Ovary (tissue), 9 donors: ENCODE results near the gene CLCN6. TPM values are rescaled to one million over a fixed set of nuclear protein-coding genes. Genes with fewer than 3 reads are reported as not detected.

ENCODE experiments used
- DNase-seq, 5 donors: peaks; one replicate each; pipeline ENCODE4 v3.0.0-alpha.2; 2019 to 2020
- H3K27ac ChIP-seq, 2 donors: fragments of 200-600 bp; one replicate each; pipeline versions ENCODE4 v1.5.1 to v1.8.0; 2019 to 2022
- H3K27me3 ChIP-seq: fragments of 200-600 bp; one replicate; pipeline ENCODE4 v1.8.0; 2022
- H3K36me3 ChIP-seq: fragments of 200-600 bp; sonication (generic); one replicate; pipeline ENCODE4 v1.5.1; 2019
- H3K4me1 ChIP-seq: one replicate; pipeline ENCODE4 v1.8.1; 2013; ENCODE audit warnings: mild to moderate bottlenecking, moderate library complexity; ENCODE audit not compliant: insufficient read depth
- H3K4me3 ChIP-seq: fragments of 200-600 bp; sonication (generic); one replicate; pipeline ENCODE4 v1.5.1; 2017
- H3K9me3 ChIP-seq, 2 donors: fragments of 200-600 bp in 1 of 2; sonication (generic) in 1 of 2; one replicate each; pipeline versions ENCODE4 v1.5.1 to v1.8.1; 2013 to 2019; ENCODE audit warnings: mild to moderate bottlenecking in 1 of 2, moderate library complexity in 1 of 2
- CTCF ChIP-seq, 3 donors: fragments of 450-650 bp in 2 of 3; fragments of 200-600 bp in 1 of 3; IDR thresholded peaks; one replicate each; pipeline versions ENCODE4 v1.5.1 to v1.8.0; 2016 to 2022; ENCODE audit warnings: antibody characterized with exemption in 3 of 3, mild to moderate bottlenecking in 1 of 3
- EP300 ChIP-seq: sonication (generic); formaldehyde crosslinking; IDR thresholded peaks from one replicate; pipeline ENCODE4 v1.6.1; 2017; ENCODE audit warnings: antibody characterized with exemption
- POLR2A ChIP-seq: fragments of 450-650 bp; IDR thresholded peaks from one replicate; pipeline ENCODE4 v1.6.1; 2017; ENCODE audit warnings: antibody characterized with exemption, mild to moderate bottlenecking, moderate library complexity
- WGBS, 3 donors: extraction: QIAGEN DNeasy Blood & Tissue Kit in 1 of 3; methylation state at CpG; one replicate each; pipeline versions ENCODE4 v1.1.5 to v1.1.7; 2013 to 2017; 5-methylcytosine and 5-hydroxymethylcytosine counted together
- intact Hi-C, 4 donors: fragments of 100-400 bp; cut with DNase I; formaldehyde crosslinking; loops; one replicate each; pipeline versions ENCODE4 v1.11.0 to v1.15.1; 2022 to 2023
- polyA plus RNA-seq, 2 donors: library from polyadenylated mRNA; stranded (reverse); fragments of 200-250 nt in 1 of 2; fragments of 350-450 nt in 1 of 2; fragmentation: Illumina TruSeq in 1 of 2; extraction: RNeasy Lipid Tissue Mini Kit (QIAGEN cat#74804) in 1 of 2; gene quantifications; one replicate each; pipeline ENCODE4 v1.2.3, GENCODE V29; 2013 to 2014
- small RNA-seq: library from RNA; depleted of rRNA; stranded (forward); fragments of <200 nt; gene quantifications from one replicate; pipeline ENCODE3, GENCODE V24; 2016
- total RNA-seq, 7 donors: library from RNA; depleted of rRNA in 2 of 7; stranded (reverse); fragments of >200 nt in 2 of 7; fragmentation: NEBNext Ultra II Directional in 3 of 7; extraction: Animal tissue kit (Norgen Biotek cat#: 25700) in 3 of 7; gene quantifications; one replicate each; pipeline versions ENCODE4 v1.1.0 to v1.2.4, GENCODE V29; 2016 to 2023
- donor health status: DM: no; HTN: no; CAD: no; lungs with moderate emphysema.
- donor health status: DM: no; HTN: no; CAD: no.
- donor health status: Bipolar disorder and iron deficiency.
- donor health status: DM: yes; HTN: yes; CAD: no.
- donor health status: DM: no; HTN: no; CAD: no.
- donor health status: DM: yes; HTN: yes; CAD: no.

The CLCN6 gene
- total and polyA plus RNA-seq, 9 donors = 11.7 to 39.7 (median 25.6) TPM

GRCh38 chr1:11887666-11888007 is 81.6 kb downstream of the CLCN6 start:
- Histone ChIP-seq H3K27ac (no peak overlapping the region), H3K36me3 (no peaks in the 10 kb centered on the region), H3K4me3 (no peak overlapping the region), H3K9me3 (no peaks in the 10 kb centered on the region), H3K27me3 (no peaks in the 10 kb centered on the region), H3K4me1 (no peaks in the 10 kb centered on the region)
- no peak for DNase-seq
- TF ChIP-seq EP300 = no peak
- no peak for TF ChIP-seq POLR2A
- no peak for TF ChIP-seq CTCF (IDR thresholded peaks at IDR 0.05)
- WGBS, 3 donors = 76 to 88% (median 79%) methylated on average over 7 of the region's 7 CpGs
- intact Hi-C loops = no loop called here

- H3K4me1 ChIP-seq = no peaks in the 10 kb centered on the region
- H3K27me3 ChIP-seq = no peaks in the 10 kb centered on the region
- 67 to 78% (median 75%) methylated on average over 15 of the region's 15 CpGs for WGBS, 3 donors
- no peak for DNase-seq
- H3K9me3 ChIP-seq = no peaks in the 10 kb centered on the region
- no peaks in the 10 kb centered on the region for H3K36me3 ChIP-seq
- TF ChIP-seq CTCF (IDR thresholded peaks at IDR 0.05) (no peak), POLR2A (no peak)
- intact Hi-C loops = no loop called here
- no peak overlapping the region for H3K4me3 ChIP-seq
- H3K27ac ChIP-seq = no peak overlapping the region
Measured at GRCh38 chr1:11888206-11888876, 82.3 kb downstream of the CLCN6 start.

GRCh38 chr1:11888877-11889208 is 82.9 kb downstream of the CLCN6 start:
- no peaks in the 10 kb centered on the region for H3K4me1 ChIP-seq
- no peak overlapping the region for H3K4me3 ChIP-seq
- intact Hi-C loops = no loop called here
- DNase-seq = no peak
- TF ChIP-seq POLR2A (no peak), EP300 (no peak), CTCF (IDR thresholded peaks at IDR 0.05) (no peak)
- 33 to 39% (median 38%) methylated on average over 3 of the region's 3 CpGs for WGBS, 3 donors
- H3K9me3 ChIP-seq = no peaks in the 10 kb centered on the region
- H3K27ac ChIP-seq = no peak overlapping the region
- no peaks in the 10 kb centered on the region for H3K27me3 ChIP-seq
- no peaks in the 10 kb centered on the region for H3K36me3 ChIP-seq

GRCh38 chr1:11891433-11892186 is 85.6 kb downstream of the CLCN6 start:
- Histone ChIP-seq H3K9me3 (no peaks in the 10 kb centered on the region), H3K4me1 (no peaks in the 10 kb centered on the region), H3K27me3 (no peaks in the 10 kb centered on the region), H3K4me3 (no peak overlapping the region), H3K27ac (no peak overlapping the region), H3K36me3 (no peaks in the 10 kb centered on the region)
- 63 to 70% (median 67%) methylated on average over 6 of the region's 6 CpGs for WGBS, 3 donors
- intact Hi-C loops = loop anchor here in 3 of 4 donors (5.0 to 10.0 kb wide), 3 partner anchors 47 to 237 kb away; partner anchors contain the start of genes FBXO2 (in 1 of the 3), FBXO44 (in 1 of the 3) and NPPA (in 1 of the 3)
- DNase-seq = no peak
- TF ChIP-seq POLR2A = no peak
- TF ChIP-seq EP300 = no peak
- no peak for TF ChIP-seq CTCF (IDR thresholded peaks at IDR 0.05)

Small RNA genes lying within 50 kb of the gene (small RNA-seq; reads per million reads assigned to genes)
- gene RF02156 (not detected), gene RF02157 (not detected), gene RF02158 (not detected)

Other genes starting within 250 kb of the CLCN6 start
- gene FBXO2, start 151.8 kb upstream of the CLCN6 start, total RNA-seq = 10 to 100 TPM in 1 of 7 donors, 1 to 10 TPM in 6; 1.3 to 17.6 (median 3.1) TPM
- 1 to 10 TPM in 1 of 2 donors, under 1 TPM in 1; 0.50 to 1.5 TPM for gene FBXO2, start 151.8 kb upstream of the CLCN6 start, polyA plus RNA-seq
- gene FBXO44, start 151.3 kb upstream of the CLCN6 start, total RNA-seq = 10 to 100 TPM; 15.0 to 20.8 (median 17.5) TPM
- 10 to 100 TPM in 1 of 2 donors, 1 to 10 TPM in 1; 4.2 to 20.8 TPM for gene FBXO44, start 151.3 kb upstream of the CLCN6 start, polyA plus RNA-seq
- gene FBXO6, start 142.0 kb upstream of the CLCN6 start, total RNA-seq = 10 to 100 TPM in 1 of 7 donors, 1 to 10 TPM in 6; 5.2 to 11.8 (median 6.3) TPM
- gene FBXO6, start 142.0 kb upstream of the CLCN6 start, polyA plus RNA-seq = 1 to 10 TPM; 3.0 to 7.3 TPM
- 10 to 100 TPM; 21.1 to 35.9 (median 27.8) TPM for gene MAD2L2, start 125.0 kb upstream of the CLCN6 start, total RNA-seq
- 10 to 100 TPM; 13.0 to 34.6 TPM for gene MAD2L2, start 125.0 kb upstream of the CLCN6 start, polyA plus RNA-seq
- under 1 TPM in 5 of 7 donors, not detected in 2; under 0.01 to 0.33 (median 0.05) TPM for gene DRAXIN, start 114.5 kb upstream of the CLCN6 start, total RNA-seq
- gene DRAXIN, start 114.5 kb upstream of the CLCN6 start, polyA plus RNA-seq = under 1 TPM; 0.01 to 0.12 TPM
- gene AGTRAP, start 70.1 kb upstream of the CLCN6 start, total RNA-seq = 10 to 100 TPM; 24.5 to 53.2 (median 31.1) TPM
- gene AGTRAP, start 70.1 kb upstream of the CLCN6 start, polyA plus RNA-seq = 10 to 100 TPM in 1 of 2 donors, 1 to 10 TPM in 1; 5.9 to 38.2 TPM
- gene C1orf167, start 44.0 kb upstream of the CLCN6 start, total RNA-seq = 1 to 10 TPM in 3 of 7 donors, under 1 TPM in 3, not detected in 1; 0.48 to 1.8 (median 1.1) TPM
- gene C1orf167, start 44.0 kb upstream of the CLCN6 start, polyA plus RNA-seq = 1 to 10 TPM in 1 of 2 donors, not detected in 1; 4.4 TPM
- 100 to 1,000 TPM in 1 of 7 donors, 10 to 100 TPM in 6; 41.2 to 161 (median 56.7) TPM for gene MTHFR, start 227 bp upstream of the CLCN6 start, total RNA-seq
- 10 to 100 TPM; 13.1 to 25.0 TPM for gene MTHFR, start 227 bp upstream of the CLCN6 start, polyA plus RNA-seq
- 1 to 10 TPM in 2 of 7 donors, under 1 TPM in 2, not detected in 3; 0.83 to 2.5 (median 1.2) TPM for gene NPPA, start 41.6 kb downstream of the CLCN6 start, total RNA-seq
- under 1 TPM in 1 of 2 donors, not detected in 1; 0.86 TPM for gene NPPA, start 41.6 kb downstream of the CLCN6 start, polyA plus RNA-seq
- not detected for gene NPPB, start 52.8 kb downstream of the CLCN6 start, total RNA-seq
- under 1 TPM in 1 of 2 donors, not detected in 1; 0.22 TPM for gene NPPB, start 52.8 kb downstream of the CLCN6 start, polyA plus RNA-seq
- 10 to 100 TPM; 24.5 to 47.7 (median 26.8) TPM for gene KIAA2013, start 120.2 kb downstream of the CLCN6 start, total RNA-seq
- 10 to 100 TPM; 17.3 to 29.7 TPM for gene KIAA2013, start 120.2 kb downstream of the CLCN6 start, polyA plus RNA-seq
- gene PLOD1, start 128.5 kb downstream of the CLCN6 start, total RNA-seq = 10 to 100 TPM; 26.3 to 98.2 (median 58.7) TPM
- 10 to 100 TPM; 52.3 to 67.9 TPM for gene PLOD1, start 128.5 kb downstream of the CLCN6 start, polyA plus RNA-seq
- 10 to 100 TPM; 27.8 to 67.8 (median 55.8) TPM for gene MFN2, start 174.3 kb downstream of the CLCN6 start, total RNA-seq
- gene MFN2, start 174.3 kb downstream of the CLCN6 start, polyA plus RNA-seq = 10 to 100 TPM; 29.7 to 77.0 TPM
- gene MIIP, start 213.3 kb downstream of the CLCN6 start, total RNA-seq = 10 to 100 TPM; 32.3 to 59.0 (median 36.4) TPM
- 10 to 100 TPM in 1 of 2 donors, 1 to 10 TPM in 1; 3.3 to 42.8 TPM for gene MIIP, start 213.3 kb downstream of the CLCN6 start, polyA plus RNA-seq